H1 (cell line): ENCODE measurements around the gene KCTD12. TPM values are rescaled to one million over a fixed set of nuclear protein-coding genes. Genes with fewer than 3 reads are reported as not detected.
A peak's percentile ranks its signal among the peaks of the same experiment; 100 is the strongest.

Experiments used
- CREB1 ChIP-seq: IDR thresholded peaks from 2 replicates; pipeline ENCODE4 v1.6.1; 2012; ENCODE audit warnings: inconsistent platforms
- E2F6 ChIP-seq: IDR thresholded peaks from 2 replicates; pipeline ENCODE4 v1.6.1; 2012; ENCODE audit warnings: inconsistent platforms
- HDAC2 ChIP-seq, 2 experiments: fragments of 300-600 bp in 1 of 2; sonication (generic) in 1 of 2; IDR thresholded peaks; 2 replicates each; pipeline ENCODE4 v1.6.1; 2011 to 2012; ENCODE audit warnings: low read depth in 2 of 2, low read length in 2 of 2, mild to moderate bottlenecking in 2 of 2, moderate library complexity in 2 of 2, borderline replicate concordance in 1 of 2, inconsistent platforms in 1 of 2
- RAD21 ChIP-seq, 2 experiments: IDR thresholded peaks in 1 of 2; conservative IDR thresholded peaks in 1 of 2; 2 replicates each; pipeline ENCODE4 v1.6.1; 2011; ENCODE audit warnings: low read depth in 2 of 2, low read length in 2 of 2, improper control_type of control experiment in 1 of 2, inconsistent platforms in 1 of 2, mild to moderate bottlenecking in 1 of 2, moderate library complexity in 1 of 2
- RNF2 ChIP-seq: fragments of 200-900, 300-1000 bp; sonication (generic); IDR thresholded peaks from 2 replicates; pipeline ENCODE4 v1.7.1; 2016; ENCODE audit warnings: borderline replicate concordance, low read depth, mild to moderate bottlenecking, antibody characterized with exemption, low read length; ENCODE audit not compliant: poor library complexity, severe bottlenecking; ENCODE audit errors: missing control alignments
- SRF ChIP-seq: IDR thresholded peaks from 2 replicates; pipeline ENCODE4 v1.6.1; 2011; ENCODE audit warnings: mild to moderate bottlenecking, low read depth, low read length, moderate library complexity
- YY1 ChIP-seq: IDR thresholded peaks from 2 replicates; pipeline ENCODE4 v1.6.1; 2011; ENCODE audit warnings: low read depth, mild to moderate bottlenecking, low read length
- polyA plus RNA-seq, 7 experiments: library from polyadenylated mRNA; depleted of rRNA in 3 of 7; stranded (reverse) in 5 of 7; unstranded in 2 of 7; fragments of >200 nt in 5 of 7; fragments of 200-250 nt in 2 of 7; gene quantifications; 1 replicate in 5 of 7; 2 replicates in 1 of 7; 4 replicates in 1 of 7; pipeline versions ENCODE4 v1.2.1 to v1.2.3, GENCODE V29; 2011 to 2013; ENCODE audit warnings: missing spikeins in 2 of 7, mixed read lengths in 2 of 7
- total RNA-seq: library from RNA; stranded (reverse); fragmentation: NEBNext Ultra II Directional; extraction: Animal tissue kit (Norgen Biotek cat#: 25700); gene quantifications from 2 replicates; pipeline ENCODE4 v1.2.1, GENCODE V29; 2021
- TF ChIP-seq, protein P1 (sequence below): fragments of 300-600 bp; sonication (generic); IDR thresholded peaks from 2 replicates; pipeline ENCODE4 v1.7.1; 2012; ENCODE audit warnings: low read length, moderate library complexity, mild to moderate bottlenecking, inconsistent platforms; ENCODE audit not compliant: insufficient replicate concordance

KCTD12 gene
- total and polyA plus RNA-seq, 2 of the 8 experiments (the other 6 are each of a cell fraction or from before 2014, with no cell fraction given) = 2.5 to 9.6 TPM

- TF ChIP-seq RAD21 (IDR thresholded peaks at IDR 0.05 in 1 of 2, conservative IDR thresholded peaks at IDR 0.05 in 1 of 2; ENCODE audit: low read depth in 2 of 2, low read length in 2 of 2) (peak; percentile 15 to 30), E2F6 (peak; percentile 94), CREB1 (0 out of 2 replicates have a peak, but pooled peaks have one; percentile 27), HDAC2 (IDR thresholded peaks at IDR 0.05; ENCODE audit: borderline replicate concordance in 1 of 2, low read depth in 2 of 2, low read length in 2 of 2) (no peak), RNF2 (no peak), YY1 (no peak), SRF (no peak)
- TF ChIP-seq, protein P1, sequence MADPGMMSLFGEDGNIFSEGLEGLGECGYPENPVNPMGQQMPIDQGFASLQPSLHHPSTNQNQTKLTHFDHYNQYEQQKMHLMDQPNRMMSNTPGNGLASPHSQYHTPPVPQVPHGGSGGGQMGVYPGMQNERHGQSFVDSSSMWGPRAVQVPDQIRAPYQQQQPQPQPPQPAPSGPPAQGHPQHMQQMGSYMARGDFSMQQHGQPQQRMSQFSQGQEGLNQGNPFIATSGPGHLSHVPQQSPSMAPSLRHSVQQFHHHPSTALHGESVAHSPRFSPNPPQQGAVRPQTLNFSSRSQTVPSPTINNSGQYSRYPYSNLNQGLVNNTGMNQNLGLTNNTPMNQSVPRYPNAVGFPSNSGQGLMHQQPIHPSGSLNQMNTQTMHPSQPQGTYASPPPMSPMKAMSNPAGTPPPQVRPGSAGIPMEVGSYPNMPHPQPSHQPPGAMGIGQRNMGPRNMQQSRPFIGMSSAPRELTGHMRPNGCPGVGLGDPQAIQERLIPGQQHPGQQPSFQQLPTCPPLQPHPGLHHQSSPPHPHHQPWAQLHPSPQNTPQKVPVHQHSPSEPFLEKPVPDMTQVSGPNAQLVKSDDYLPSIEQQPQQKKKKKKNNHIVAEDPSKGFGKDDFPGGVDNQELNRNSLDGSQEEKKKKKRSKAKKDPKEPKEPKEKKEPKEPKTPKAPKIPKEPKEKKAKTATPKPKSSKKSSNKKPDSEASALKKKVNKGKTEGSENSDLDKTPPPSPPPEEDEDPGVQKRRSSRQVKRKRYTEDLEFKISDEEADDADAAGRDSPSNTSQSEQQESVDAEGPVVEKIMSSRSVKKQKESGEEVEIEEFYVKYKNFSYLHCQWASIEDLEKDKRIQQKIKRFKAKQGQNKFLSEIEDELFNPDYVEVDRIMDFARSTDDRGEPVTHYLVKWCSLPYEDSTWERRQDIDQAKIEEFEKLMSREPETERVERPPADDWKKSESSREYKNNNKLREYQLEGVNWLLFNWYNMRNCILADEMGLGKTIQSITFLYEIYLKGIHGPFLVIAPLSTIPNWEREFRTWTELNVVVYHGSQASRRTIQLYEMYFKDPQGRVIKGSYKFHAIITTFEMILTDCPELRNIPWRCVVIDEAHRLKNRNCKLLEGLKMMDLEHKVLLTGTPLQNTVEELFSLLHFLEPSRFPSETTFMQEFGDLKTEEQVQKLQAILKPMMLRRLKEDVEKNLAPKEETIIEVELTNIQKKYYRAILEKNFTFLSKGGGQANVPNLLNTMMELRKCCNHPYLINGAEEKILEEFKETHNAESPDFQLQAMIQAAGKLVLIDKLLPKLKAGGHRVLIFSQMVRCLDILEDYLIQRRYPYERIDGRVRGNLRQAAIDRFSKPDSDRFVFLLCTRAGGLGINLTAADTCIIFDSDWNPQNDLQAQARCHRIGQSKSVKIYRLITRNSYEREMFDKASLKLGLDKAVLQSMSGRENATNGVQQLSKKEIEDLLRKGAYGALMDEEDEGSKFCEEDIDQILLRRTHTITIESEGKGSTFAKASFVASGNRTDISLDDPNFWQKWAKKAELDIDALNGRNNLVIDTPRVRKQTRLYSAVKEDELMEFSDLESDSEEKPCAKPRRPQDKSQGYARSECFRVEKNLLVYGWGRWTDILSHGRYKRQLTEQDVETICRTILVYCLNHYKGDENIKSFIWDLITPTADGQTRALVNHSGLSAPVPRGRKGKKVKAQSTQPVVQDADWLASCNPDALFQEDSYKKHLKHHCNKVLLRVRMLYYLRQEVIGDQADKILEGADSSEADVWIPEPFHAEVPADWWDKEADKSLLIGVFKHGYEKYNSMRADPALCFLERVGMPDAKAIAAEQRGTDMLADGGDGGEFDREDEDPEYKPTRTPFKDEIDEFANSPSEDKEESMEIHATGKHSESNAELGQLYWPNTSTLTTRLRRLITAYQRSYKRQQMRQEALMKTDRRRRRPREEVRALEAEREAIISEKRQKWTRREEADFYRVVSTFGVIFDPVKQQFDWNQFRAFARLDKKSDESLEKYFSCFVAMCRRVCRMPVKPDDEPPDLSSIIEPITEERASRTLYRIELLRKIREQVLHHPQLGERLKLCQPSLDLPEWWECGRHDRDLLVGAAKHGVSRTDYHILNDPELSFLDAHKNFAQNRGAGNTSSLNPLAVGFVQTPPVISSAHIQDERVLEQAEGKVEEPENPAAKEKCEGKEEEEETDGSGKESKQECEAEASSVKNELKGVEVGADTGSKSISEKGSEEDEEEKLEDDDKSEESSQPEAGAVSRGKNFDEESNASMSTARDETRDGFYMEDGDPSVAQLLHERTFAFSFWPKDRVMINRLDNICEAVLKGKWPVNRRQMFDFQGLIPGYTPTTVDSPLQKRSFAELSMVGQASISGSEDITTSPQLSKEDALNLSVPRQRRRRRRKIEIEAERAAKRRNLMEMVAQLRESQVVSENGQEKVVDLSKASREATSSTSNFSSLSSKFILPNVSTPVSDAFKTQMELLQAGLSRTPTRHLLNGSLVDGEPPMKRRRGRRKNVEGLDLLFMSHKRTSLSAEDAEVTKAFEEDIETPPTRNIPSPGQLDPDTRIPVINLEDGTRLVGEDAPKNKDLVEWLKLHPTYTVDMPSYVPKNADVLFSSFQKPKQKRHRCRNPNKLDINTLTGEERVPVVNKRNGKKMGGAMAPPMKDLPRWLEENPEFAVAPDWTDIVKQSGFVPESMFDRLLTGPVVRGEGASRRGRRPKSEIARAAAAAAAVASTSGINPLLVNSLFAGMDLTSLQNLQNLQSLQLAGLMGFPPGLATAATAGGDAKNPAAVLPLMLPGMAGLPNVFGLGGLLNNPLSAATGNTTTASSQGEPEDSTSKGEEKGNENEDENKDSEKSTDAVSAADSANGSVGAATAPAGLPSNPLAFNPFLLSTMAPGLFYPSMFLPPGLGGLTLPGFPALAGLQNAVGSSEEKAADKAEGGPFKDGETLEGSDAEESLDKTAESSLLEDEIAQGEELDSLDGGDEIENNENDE = no peak
These were observed 801 bp downstream of the KCTD12 start (continued) for GRCh38 chr13:76885203-76886004.
